Mesendoderm (in vitro differentiated cells): ENCODE measurements around the gene TBC1D28.
A peak's percentile ranks its signal among the peaks of the same experiment; 100 is the strongest.
"Not testable (repeated sequence)": the region's sequence is repeated elsewhere in the genome, so short reads cannot be mapped to it uniquely, and the experiment has no call there.

Source experiments
- DNase-seq: peaks from one replicate; pipeline ENCODE4 v3.0.0; 2013
- H2AK5ac ChIP-seq: 2 replicates; pipeline ENCODE4 v1.6.1; 2013; ENCODE audit warnings: low read length, inconsistent platforms
- H2BK120ac ChIP-seq: 2 replicates; pipeline ENCODE4 v1.6.1; 2013; ENCODE audit warnings: low read depth, mild to moderate bottlenecking, low read length, moderate library complexity, mixed read lengths
- H2BK15ac ChIP-seq: replicated peaks from 2 replicates; pipeline ENCODE4 v1.6.1; 2013; ENCODE audit warnings: low read depth, mild to moderate bottlenecking, moderate library complexity
- H2BK5ac ChIP-seq: 2 replicates; pipeline ENCODE4 v1.6.1; 2013; ENCODE audit warnings: low read length, inconsistent platforms
- H3K18ac ChIP-seq: 2 replicates; pipeline ENCODE4 v1.6.1; 2013; ENCODE audit warnings: mild to moderate bottlenecking, low read length, mixed read lengths
- H3K23ac ChIP-seq: one replicate; pipeline ENCODE4 v1.6.1; 2013; ENCODE audit warnings: low read length
- H3K27ac ChIP-seq: 2 replicates; pipeline ENCODE4 v1.5.1; 2013; ENCODE audit warnings: low read depth, mild to moderate bottlenecking, inconsistent platforms, low read length, moderate library complexity
- H3K27me3 ChIP-seq: 2 replicates; pipeline ENCODE4 v1.6.1; 2013; ENCODE audit warnings: low read length, control low read depth, mild to moderate bottlenecking, inconsistent platforms; ENCODE audit not compliant: insufficient read depth, poor library complexity
- H3K36me3 ChIP-seq: 2 replicates; pipeline ENCODE4 v1.6.1; 2013; ENCODE audit warnings: low read length, inconsistent platforms; ENCODE audit not compliant: control insufficient read depth, insufficient read depth
- H3K4ac ChIP-seq: one replicate; pipeline ENCODE4 v1.6.1; 2013; ENCODE audit warnings: low read depth, mild to moderate bottlenecking, low read length, moderate library complexity
- H3K4me1 ChIP-seq: 2 replicates; pipeline ENCODE4 v1.6.1; 2013; ENCODE audit warnings: low read depth, low read length, inconsistent platforms; ENCODE audit not compliant: control insufficient read depth
- H3K4me2 ChIP-seq: 2 replicates; pipeline ENCODE4 v1.6.1; 2013; ENCODE audit warnings: low read length
- H3K4me3 ChIP-seq: 2 replicates; pipeline ENCODE4 v1.5.1; 2013; ENCODE audit warnings: mild to moderate bottlenecking, low read length
- H3K56ac ChIP-seq: one replicate; pipeline ENCODE4 v1.6.1; 2013; ENCODE audit warnings: low read length
- H3K79me1 ChIP-seq: 2 replicates; pipeline ENCODE4 v1.6.1; 2013; ENCODE audit warnings: low read length, inconsistent platforms
- H3K79me2 ChIP-seq: 2 replicates; pipeline ENCODE4 v1.6.1; 2013; ENCODE audit warnings: mild to moderate bottlenecking, low read length; ENCODE audit not compliant: control insufficient read depth, insufficient read depth
- H3K9ac ChIP-seq: 2 replicates; pipeline ENCODE4 v1.6.1; 2013; ENCODE audit warnings: low read length, inconsistent platforms
- H4K5ac ChIP-seq: one replicate; pipeline ENCODE4 v1.6.1; 2013; ENCODE audit warnings: low read length
- H4K8ac ChIP-seq: one replicate; pipeline ENCODE4 v1.6.1; 2013; ENCODE audit warnings: low read depth, mild to moderate bottlenecking, control low read depth, low read length, moderate library complexity
- WGBS: extraction: QIAGEN DNeasy Blood & Tissue Kit; methylation state at CpG from one replicate; pipeline ENCODE4 v1.1.7; 2013; ENCODE audit warnings: low lambda C conversion rate, missing lambda C conversion rate; ENCODE audit not compliant: insufficient coverage; ENCODE audit errors: extremely low coverage; 5-methylcytosine and 5-hydroxymethylcytosine counted together

Gene TBC1D28

GRCh38 chr17:18626152-18626870 lies 17.9 kb downstream of the TBC1D28 start:
- H3K4me1 ChIP-seq = no peaks in the 10 kb centered on the region
- H3K4me3 ChIP-seq = no peak overlapping the region
- H3K79me1 ChIP-seq = no peaks in the 10 kb centered on the region
- no peak overlapping the region for H2BK120ac ChIP-seq
- no peaks in the 10 kb centered on the region for H3K36me3 ChIP-seq
- no CpG with 5 or more reads among the region's 12 CpGs for WGBS
- H3K27ac ChIP-seq = no peak overlapping the region
- H3K56ac ChIP-seq = no peak overlapping the region
- no peak overlapping the region for H3K9ac ChIP-seq
- no peaks in the 10 kb centered on the region for H3K27me3 ChIP-seq
- no peak overlapping the region for H3K4me2 ChIP-seq
- no peak overlapping the region for H3K18ac ChIP-seq
- no peak overlapping the region for H2AK5ac ChIP-seq
- DNase-seq = no peak
- H2BK15ac ChIP-seq = no peak overlapping the region
- no peak overlapping the region for H4K5ac ChIP-seq
- no peak overlapping the region for H3K4ac ChIP-seq
- no peak overlapping the region for H4K8ac ChIP-seq
- no peaks in the 10 kb centered on the region for H3K79me2 ChIP-seq
- no peak overlapping the region for H2BK5ac ChIP-seq
- no peak overlapping the region for H3K23ac ChIP-seq

GRCh38 chr17:18625509-18626104 lies 18.6 kb downstream of the TBC1D28 start:
- not testable (repeated sequence) for H3K4me3 ChIP-seq, H3K18ac ChIP-seq, H2BK15ac ChIP-seq, H3K36me3 ChIP-seq, H4K8ac ChIP-seq, H3K9ac ChIP-seq, H3K56ac ChIP-seq, H2BK5ac ChIP-seq, H3K4ac ChIP-seq, H2BK120ac ChIP-seq, H3K4me1 ChIP-seq, H3K27me3 ChIP-seq, H2AK5ac ChIP-seq, H3K27ac ChIP-seq, H3K79me2 ChIP-seq, H4K5ac ChIP-seq, H3K23ac ChIP-seq, H3K79me1 ChIP-seq, H3K4me2 ChIP-seq
- no CpG with 5 or more reads among the region's 22 CpGs for WGBS
- peak; percentile 85 for DNase-seq

GRCh38 chr17:18624862-18625501 lies 19.2 kb downstream of the TBC1D28 start:
- H3K27me3 ChIP-seq, H3K36me3 ChIP-seq, H3K79me2 ChIP-seq, H3K4ac ChIP-seq, H3K18ac ChIP-seq, H2AK5ac ChIP-seq, H3K23ac ChIP-seq, H2BK5ac ChIP-seq, H2BK120ac ChIP-seq, H4K8ac ChIP-seq, H3K27ac ChIP-seq, DNase-seq, H3K4me1 ChIP-seq, H4K5ac ChIP-seq, H3K4me2 ChIP-seq, H3K9ac ChIP-seq, H3K56ac ChIP-seq, H3K79me1 ChIP-seq, H3K4me3 ChIP-seq, H2BK15ac ChIP-seq: not testable (repeated sequence)
- whole genome bisulfite sequencing = no CpG with 5 or more reads among the region's 35 CpGs

GRCh38 chr17:18617613-18618012 lies 26.6 kb downstream of the TBC1D28 start:
- not testable (repeated sequence) for H3K4me2 ChIP-seq, H3K27ac ChIP-seq, H3K4ac ChIP-seq, H3K56ac ChIP-seq, DNase-seq, H3K36me3 ChIP-seq, H3K18ac ChIP-seq, H3K4me3 ChIP-seq, H4K8ac ChIP-seq, H3K4me1 ChIP-seq, H3K79me2 ChIP-seq, H2BK120ac ChIP-seq, H3K23ac ChIP-seq, H4K5ac ChIP-seq, H2BK15ac ChIP-seq, H2BK5ac ChIP-seq, H3K27me3 ChIP-seq, H2AK5ac ChIP-seq, H3K9ac ChIP-seq, H3K79me1 ChIP-seq
- no CpG with 5 or more reads among the region's 2 CpGs for WGBS

GRCh38 chr17:18613016-18613415 lies 31.2 kb downstream of the TBC1D28 start:
- H4K8ac ChIP-seq, H2AK5ac ChIP-seq, H3K18ac ChIP-seq, H3K4me3 ChIP-seq, H3K9ac ChIP-seq, H3K56ac ChIP-seq, DNase-seq, H3K27ac ChIP-seq, H3K23ac ChIP-seq, H3K27me3 ChIP-seq, H3K4ac ChIP-seq, H3K4me2 ChIP-seq, H2BK15ac ChIP-seq, H3K36me3 ChIP-seq, H2BK5ac ChIP-seq, H4K5ac ChIP-seq, H3K79me1 ChIP-seq, H3K79me2 ChIP-seq, H2BK120ac ChIP-seq, H3K4me1 ChIP-seq: not testable (repeated sequence)
